Osteocyte (in vitro differentiated cells): ENCODE measurements around the gene NTN5. TPM values are rescaled to one million over a fixed set of nuclear protein-coding genes. Genes with fewer than 3 reads are reported as not detected.

ENCODE experiments used
- DNase-seq: peaks from one replicate; pipeline ENCODE4 v3.0.0; 2021; ENCODE audit warnings: mixed read lengths; ENCODE audit not compliant: unreplicated experiment; ENCODE audit errors: extremely low spot score
- H3K27ac Mint-ChIP-seq: one replicate; pipeline ENCODE4 v1.8.0; 2021; ENCODE audit warnings: mild to moderate bottlenecking, mixed read lengths; ENCODE audit not compliant: unreplicated experiment
- H3K27me3 Mint-ChIP-seq: one replicate; pipeline ENCODE4 v1.8.0; 2021; ENCODE audit warnings: mixed read lengths; ENCODE audit not compliant: unreplicated experiment
- H3K36me3 Mint-ChIP-seq: one replicate; pipeline ENCODE4 v1.8.0; 2021; ENCODE audit warnings: mixed read lengths; ENCODE audit not compliant: unreplicated experiment
- H3K4me1 Mint-ChIP-seq: one replicate; pipeline ENCODE4 v1.8.0; 2021; ENCODE audit warnings: mixed read lengths; ENCODE audit not compliant: unreplicated experiment
- H3K4me3 Mint-ChIP-seq: one replicate; pipeline ENCODE4 v1.8.0; 2021; ENCODE audit warnings: mild to moderate bottlenecking, moderate library complexity, mixed read lengths; ENCODE audit not compliant: unreplicated experiment
- H3K9me3 Mint-ChIP-seq: one replicate; pipeline ENCODE4 v1.8.0; 2021; ENCODE audit warnings: mixed read lengths; ENCODE audit not compliant: unreplicated experiment
- CTCF ChIP-seq: fragments of 200-600 bp; sonication (generic); IDR thresholded peaks from 2 replicates; pipeline ENCODE4 v1.5.0; 2021; ENCODE audit warnings: antibody characterized with exemption, mild to moderate bottlenecking, moderate library complexity
- total RNA-seq: library from RNA; stranded (reverse); gene quantifications from 2 replicates; pipeline ENCODE4 v1.2.1, GENCODE V29; 2021

The NTN5 gene
- total RNA-seq, 1 donor from 2014 or later: 1.7 TPM

GRCh38 chr19:48614436-48615230, 58.2 kb downstream of the NTN5 start, which contains the start of gene FAM83E:
TSS of gene FAM83E (minus strand) at chr19:48615076. CDS start at chr19:48613372, 1,704 bp downstream.
- no peak for DNase-seq
- H3K27ac Mint-ChIP-seq: peak within 1 kb of the TSS; percentile 59
- peaks cover 27% of the 10 kb centered on the region for H3K4me1 Mint-ChIP-seq

GRCh38 chr19:48613852-48614435, 58.9 kb downstream of the NTN5 start:
- Mint-ChIP-seq H3K9me3 (no peaks in the 10 kb centered on the region), H3K4me3 (no peak overlapping the region), H3K27me3 (no peaks in the 10 kb centered on the region), H3K4me1 (peaks cover 25% of the 10 kb centered on the region), H3K27ac (peak overlapping the region; percentile 59), H3K36me3 (peaks cover 14% of the 10 kb centered on the region)
- no peak for DNase-seq
- no peak for TF ChIP-seq CTCF

More at GRCh38 chr19:48614436-48615230, 58.2 kb downstream of the NTN5 start, which contains the start of gene FAM83E:
- TF ChIP-seq CTCF: no peak
- Mint-ChIP-seq H3K27me3 (no peaks in the 10 kb centered on the region), H3K9me3 (no peaks in the 10 kb centered on the region), H3K36me3 (peaks cover 14% of the 10 kb centered on the region), H3K4me3 (no peak within 1 kb of the TSS)

- Mint-ChIP-seq H3K36me3 (peaks cover 10% of the 10 kb centered on the region), H3K27ac (peak overlapping the region; percentile 59)
These were observed 59.6 kb downstream of the NTN5 start for GRCh38 chr19:48613024-48613851.

GRCh38 chr19:48611872-48612271, 60.9 kb downstream of the NTN5 start:
- Mint-ChIP-seq H3K36me3 (peaks cover 8% of the 10 kb centered on the region), H3K27ac (no peak overlapping the region), H3K9me3 (no peaks in the 10 kb centered on the region), H3K27me3 (no peaks in the 10 kb centered on the region), H3K4me1 (peaks cover 8% of the 10 kb centered on the region), H3K4me3 (no peak overlapping the region)
- no peak for DNase-seq
- no peak for TF ChIP-seq CTCF

More at GRCh38 chr19:48613024-48613851, 59.6 kb downstream of the NTN5 start:
- Mint-ChIP-seq H3K4me3 (no peak overlapping the region), H3K9me3 (no peaks in the 10 kb centered on the region), H3K4me1 (peaks cover 22% of the 10 kb centered on the region), H3K27me3 (no peaks in the 10 kb centered on the region)
- DNase-seq: no peak
- no peak for TF ChIP-seq CTCF

Other genes starting within 250 kb of the NTN5 start
- 36.2 and 38.4 TPM in 2 replicates for gene GRWD1, start 227.0 kb downstream of the NTN5 start, total RNA-seq
- 0.86 and 1.6 TPM in 2 replicates for gene KCNJ14, start 217.4 kb downstream of the NTN5 start, total RNA-seq
- gene CYTH2, start 203.6 kb downstream of the NTN5 start, total RNA-seq: 92.1 and 107 TPM in 2 replicates
- 0.32 and 0.39 TPM in 2 replicates for gene LMTK3, start 161.2 kb downstream of the NTN5 start, total RNA-seq
- not detected in 2 replicates for gene SULT2B1, start 120.8 kb downstream of the NTN5 start, total RNA-seq
- not detected in 2 replicates for gene SPACA4, start 66.3 kb downstream of the NTN5 start, total RNA-seq
- 1.1 and 1.3 TPM in 2 replicates for gene FAM83E, start 57.9 kb downstream of the NTN5 start, total RNA-seq
- 1,287 and 1,310 TPM in 2 replicates for gene RPL18, start 53.8 kb downstream of the NTN5 start, total RNA-seq
- 34.4 and 34.7 TPM in 2 replicates for gene SPHK2, start 53.5 kb downstream of the NTN5 start, total RNA-seq
- gene DBP, start 35.6 kb downstream of the NTN5 start, total RNA-seq: 18.5 and 20.3 TPM in 2 replicates
- 34.2 and 40.7 TPM in 2 replicates for gene CA11, start 26.8 kb downstream of the NTN5 start, total RNA-seq
- not detected in 2 replicates for gene FUT2, start 23.0 kb upstream of the NTN5 start, total RNA-seq
- 1.3 and 1.8 TPM in 2 replicates for gene MAMSTR, start 46.7 kb upstream of the NTN5 start, total RNA-seq
- gene RASIP1, start 67.6 kb upstream of the NTN5 start, total RNA-seq: 0.43 and 0.57 TPM in 2 replicates
- gene IZUMO1, start 73.9 kb upstream of the NTN5 start, total RNA-seq: not detected in 2 replicates
- gene FUT1, start 79.6 kb upstream of the NTN5 start, total RNA-seq: 0.11 TPM in 1 of 2 replicates, not detected in the other
- not detected in 2 replicates for gene FGF21, start 82.5 kb upstream of the NTN5 start, total RNA-seq
- 48.5 and 50.5 TPM in 2 replicates for gene BCAT2, start 138.0 kb upstream of the NTN5 start, total RNA-seq
- gene HSD17B14, start 163.5 kb upstream of the NTN5 start, total RNA-seq: 23.9 and 29.1 TPM in 2 replicates
- gene PLEKHA4, start 195.6 kb upstream of the NTN5 start, total RNA-seq: 31.0 and 40.0 TPM in 2 replicates
- 96.5 and 118 TPM in 2 replicates for gene PPP1R15A, start 199.4 kb upstream of the NTN5 start, total RNA-seq
- gene TULP2, start 225.7 kb upstream of the NTN5 start, total RNA-seq: not detected in 2 replicates
- gene NUCB1, start 227.3 kb upstream of the NTN5 start, total RNA-seq: 260 and 264 TPM in 2 replicates